Smooth muscle cell (in vitro differentiated cells): Measurements from ENCODE around the gene TBPL2. TPM values are rescaled to one million over a fixed set of nuclear protein-coding genes. Genes with fewer than 3 reads are reported as not detected.
A peak's percentile ranks its signal among the peaks of the same experiment; 100 is the strongest.

Experiments
- DNase-seq: peaks from one replicate; lab custom pipeline; 2025; ENCODE audit not compliant: unreplicated experiment; lab: John Stamatoyannopoulos, UW
- H2AFZ ChIP-seq: fragments of 200-600 bp; sonication (generic); 2 replicates; pipeline ENCODE4 v1.6.0; 2016; ENCODE audit warnings: antibody characterized with exemption, low read depth, mild to moderate bottlenecking
- H3F3A ChIP-seq: fragments of 200-600 bp; sonication (generic); 2 replicates; pipeline ENCODE4 v1.6.0; 2017; ENCODE audit warnings: antibody characterized with exemption, low read depth
- H3K27ac ChIP-seq: fragments of 200-600 bp; sonication (generic); 2 replicates; pipeline ENCODE4 v1.5.1; 2016; ENCODE audit warnings: low read depth, mild to moderate bottlenecking
- H3K27me3 ChIP-seq: fragments of 200-600 bp; sonication (generic); 2 replicates; pipeline ENCODE4 v1.6.1; 2016; ENCODE audit warnings: low read depth, mild to moderate bottlenecking
- H3K36me3 ChIP-seq: fragments of 200-600 bp; sonication (generic); 2 replicates; pipeline ENCODE4 v1.5.1; 2016; ENCODE audit warnings: low read depth
- H3K4me1 ChIP-seq: fragments of 200-600 bp; sonication (generic); 2 replicates; pipeline ENCODE4 v1.5.1; 2016; ENCODE audit warnings: low read depth
- H3K4me2 ChIP-seq: fragments of 200-600 bp; sonication (generic); 2 replicates; pipeline ENCODE4 v1.6.0; 2016; ENCODE audit warnings: mild to moderate bottlenecking
- H3K4me3 ChIP-seq: fragments of 200-600 bp; sonication (generic); 2 replicates; pipeline ENCODE4 v1.5.1; 2016; ENCODE audit warnings: mild to moderate bottlenecking
- H3K79me2 ChIP-seq: fragments of 200-600 bp; sonication (generic); 2 replicates; pipeline ENCODE4 v1.6.0; 2016; ENCODE audit warnings: low read depth, mild to moderate bottlenecking
- H3K9ac ChIP-seq: fragments of 200-600 bp; sonication (generic); 2 replicates; pipeline ENCODE4 v1.6.0; 2016; ENCODE audit warnings: low read depth
- H3K9me3 ChIP-seq: fragments of 200-600 bp; sonication (generic); replicated peaks from 2 replicates; pipeline ENCODE4 v1.5.1; 2016; ENCODE audit warnings: low read depth
- H4K20me1 ChIP-seq: fragments of 200-600 bp; sonication (generic); 2 replicates; pipeline ENCODE4 v1.6.0; 2016; ENCODE audit warnings: low read depth
- CTCF ChIP-seq: fragments of 200-600 bp; sonication (generic); IDR thresholded peaks from 2 replicates; pipeline ENCODE4 v1.5.1; 2017; ENCODE audit warnings: borderline replicate concordance, mild to moderate bottlenecking, antibody characterized with exemption; ENCODE audit not compliant: insufficient read depth, poor library complexity, severe bottlenecking
- WGBS: methylation state at CpG from one replicate; pipeline ENCODE4 v1.1.7; 2016; ENCODE audit warnings: low lambda C conversion rate; 5-methylcytosine and 5-hydroxymethylcytosine counted together
- polyA plus RNA-seq: library from polyadenylated mRNA; unstranded; fragments of >200 nt; fragmentation: Nextera tagmentation; extraction: Ambion mirVana; gene quantifications from 2 replicates; pipeline ENCODE4 v1.2.1, GENCODE V29; 2016
- total RNA-seq: library from RNA; depleted of rRNA; stranded (reverse); fragments of >200 nt; gene quantifications from 2 replicates; pipeline ENCODE4 v1.2.3, GENCODE V29; 2014

TBPL2 gene
- total and polyA plus RNA-seq, 2 experiments from 2014 or later: not detected

DNA sequence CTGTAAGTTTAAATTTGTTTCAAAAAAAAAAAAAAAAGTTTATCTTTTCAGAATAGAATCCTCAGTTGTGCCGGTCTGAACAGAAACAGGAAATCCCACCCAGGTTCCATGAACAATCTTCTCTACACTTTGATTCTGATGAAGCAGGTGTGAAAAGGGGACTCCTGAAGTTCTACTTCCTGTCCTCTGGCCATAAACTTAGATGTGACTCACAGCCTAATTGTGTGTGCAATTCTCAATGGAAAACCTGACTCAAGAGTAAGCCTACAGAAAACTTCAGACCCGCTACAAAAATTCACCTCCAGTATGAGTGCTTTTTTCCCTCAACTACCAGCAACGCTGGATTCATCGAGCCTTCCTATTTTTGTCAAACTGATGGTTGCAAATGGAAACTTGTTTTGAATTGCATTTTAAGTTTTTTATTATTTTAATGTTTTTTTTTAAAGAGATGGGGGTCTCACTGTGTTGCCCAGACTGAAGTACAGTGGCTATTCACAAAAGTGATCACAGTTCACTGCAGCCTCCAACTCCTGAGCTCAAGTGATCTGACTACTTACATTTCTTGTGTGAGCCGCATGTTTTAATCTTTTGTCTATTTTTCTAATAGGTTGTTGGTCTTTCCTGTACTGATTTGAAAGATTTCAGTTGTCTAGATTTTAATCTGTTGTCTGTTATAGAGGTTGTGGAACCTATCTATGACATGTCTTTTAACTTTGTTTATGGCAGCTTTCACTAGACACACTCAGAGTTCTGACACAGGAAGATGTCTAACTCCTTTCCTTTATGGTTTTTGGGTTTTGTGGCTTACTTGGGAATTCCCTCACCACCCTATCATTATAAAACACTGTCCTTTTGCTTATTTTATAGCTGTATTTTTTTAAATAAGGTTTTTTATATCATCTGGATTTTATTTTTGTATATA is 66.4 kb downstream of the TBPL2 start:
- H3K79me2 ChIP-seq: no peaks in the 10 kb centered on the region
- no peaks in the 10 kb centered on the region for H3K9me3 ChIP-seq
- H3F3A ChIP-seq: no peaks in the 10 kb centered on the region
- H2AFZ ChIP-seq: no peak overlapping the region
- no peak overlapping the region for H3K9ac ChIP-seq
- DNase-seq: no peak
- no peak overlapping the region for H3K4me3 ChIP-seq
- no peak for TF ChIP-seq CTCF
- no peaks in the 10 kb centered on the region for H4K20me1 ChIP-seq
- no peaks in the 10 kb centered on the region for H3K36me3 ChIP-seq
- WGBS: 83% methylated on average over 5 of the region's 5 CpGs
- H3K27ac ChIP-seq: peak overlapping the region; percentile 53
- no peaks in the 10 kb centered on the region for H3K4me1 ChIP-seq
- H3K4me2 ChIP-seq: no peak overlapping the region
- no peaks in the 10 kb centered on the region for H3K27me3 ChIP-seq

DNA sequence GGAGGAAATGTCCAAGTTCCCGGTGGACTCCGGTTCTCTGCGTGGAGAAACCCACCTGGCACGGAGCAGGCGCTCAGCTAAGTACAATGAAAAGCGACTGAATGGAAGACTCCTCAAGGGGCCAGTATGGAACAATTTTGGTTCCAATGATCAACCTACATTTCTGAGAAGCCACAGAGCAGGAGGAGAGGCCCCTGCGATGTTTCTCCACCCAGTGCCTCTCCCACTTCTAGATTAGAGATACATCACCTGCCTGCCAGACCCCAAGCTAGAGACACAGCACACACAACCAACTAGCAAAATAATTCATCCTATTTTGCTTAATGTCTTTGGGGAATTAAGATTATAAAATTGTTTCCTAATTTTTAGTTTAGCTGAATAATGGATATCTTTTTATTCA is 67.6 kb downstream of the TBPL2 start:
- Histone ChIP-seq H3K36me3 (no peaks in the 10 kb centered on the region), H3K79me2 (no peaks in the 10 kb centered on the region), H3K4me2 (no peak overlapping the region), H3K9ac (no peak overlapping the region), H3K27me3 (no peaks in the 10 kb centered on the region), H3K27ac (no peak overlapping the region), H2AFZ (no peak overlapping the region), H3K4me3 (no peak overlapping the region), H4K20me1 (no peaks in the 10 kb centered on the region), H3F3A (no peaks in the 10 kb centered on the region), H3K9me3 (no peaks in the 10 kb centered on the region), H3K4me1 (no peaks in the 10 kb centered on the region)
- TF ChIP-seq CTCF: no peak
- no peak for DNase-seq
- 97% methylated on average over 7 of the region's 7 CpGs for WGBS

DNA sequence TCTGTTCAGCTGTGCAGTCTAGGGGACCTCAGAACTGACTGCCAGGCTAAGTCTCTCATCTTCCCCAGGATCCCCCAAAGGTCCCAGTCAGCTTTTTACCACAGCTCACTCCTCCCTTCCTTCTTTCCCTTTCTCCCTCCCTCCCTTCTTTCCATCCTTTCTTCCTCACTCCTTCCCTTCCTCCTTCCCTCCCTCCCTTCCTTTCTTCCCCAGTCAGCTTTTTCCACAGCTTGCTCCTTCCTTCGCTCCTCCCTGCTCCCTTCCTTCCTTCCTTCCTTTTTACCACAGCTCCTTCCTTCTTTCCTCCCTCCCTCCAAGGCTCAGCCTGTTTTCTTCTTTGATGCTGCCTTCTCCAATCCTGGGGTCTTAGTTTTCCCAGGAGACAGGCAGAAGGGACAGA is 68.0 kb downstream of the TBPL2 start:
- DNase-seq: no peak
- Histone ChIP-seq H3F3A (no peaks in the 10 kb centered on the region), H4K20me1 (no peaks in the 10 kb centered on the region), H3K4me3 (no peak overlapping the region), H3K4me2 (no peak overlapping the region), H3K9me3 (no peaks in the 10 kb centered on the region), H3K27ac (no peak overlapping the region), H3K79me2 (no peaks in the 10 kb centered on the region), H2AFZ (no peak overlapping the region), H3K9ac (no peak overlapping the region), H3K4me1 (no peaks in the 10 kb centered on the region), H3K36me3 (no peaks in the 10 kb centered on the region), H3K27me3 (no peaks in the 10 kb centered on the region)
- 100% methylated on average over 1 of the region's 1 CpG for WGBS
- TF ChIP-seq CTCF: no peak
